ENCODE results near the gene VSIR.

The VSIR gene

DNA sequence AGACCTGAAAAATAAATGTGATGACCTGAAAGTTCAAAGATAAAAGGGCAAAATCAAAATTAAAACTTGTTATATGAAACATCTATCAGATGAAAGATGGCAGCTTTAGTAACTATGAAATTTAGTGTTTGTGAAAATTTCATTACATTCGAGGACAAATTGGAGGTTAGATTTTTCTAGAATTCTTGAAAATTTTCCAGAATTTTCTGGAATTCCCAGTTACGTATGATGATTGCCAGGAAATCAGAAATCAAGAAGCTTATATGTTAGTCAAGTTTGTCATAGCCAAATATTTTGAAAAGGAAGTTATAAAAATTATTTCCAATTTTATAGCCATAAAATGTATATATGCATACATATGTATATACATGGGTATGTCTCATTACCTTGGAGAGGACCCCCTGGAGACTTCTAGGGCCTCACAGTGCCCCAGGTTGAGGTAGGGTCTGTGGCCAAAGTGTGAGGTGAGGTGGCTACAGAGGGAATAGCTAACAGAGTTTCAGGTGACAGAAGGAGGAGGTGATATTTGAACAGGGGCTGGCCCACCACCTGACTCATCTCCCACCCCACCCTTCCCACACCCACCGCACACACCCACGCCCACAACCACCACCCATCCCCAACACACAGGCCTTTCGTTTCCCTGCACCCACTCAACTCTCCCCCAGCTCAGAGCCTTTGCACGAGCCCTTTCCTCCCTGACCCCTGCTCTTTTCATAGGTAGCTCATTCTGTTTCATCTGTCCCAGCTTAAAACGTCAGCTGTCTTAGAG lies 75.2 kb downstream of the VSIR start:
- no peak overlapping the region for H3K27ac ChIP-seq (ENCODE audit: low read length)
- H3K9ac ChIP-seq (ENCODE audit: low read depth, low read length) = no peak overlapping the region
- ATAC-seq (ENCODE audit: insufficient read depth, low read depth) (no peak), DNase-seq (no peak)
- H3K27me3 ChIP-seq (ENCODE audit: insufficient read depth, low read length, poor library complexity) = no peaks in the 10 kb centered on the region
- H3K4me3 ChIP-seq (ENCODE audit: low read depth in 1 of 2, low read length in 2 of 2) = no peak overlapping the region
- H3K79me2 ChIP-seq (ENCODE audit: insufficient read depth, low read length) = no peaks in the 10 kb centered on the region
- no peak overlapping the region for H2AFZ ChIP-seq (ENCODE audit: low read depth, low read length)
- no peaks in the 10 kb centered on the region for H3K36me3 ChIP-seq (ENCODE audit: insufficient read depth, low read length)
- H3K4me2 ChIP-seq (ENCODE audit: insufficient read depth, low read length) = no peak overlapping the region
- no peaks in the 10 kb centered on the region for H3K9me3 ChIP-seq (ENCODE audit: insufficient read depth, low read length, severe bottlenecking)
- H3K4me1 ChIP-seq (ENCODE audit: insufficient read depth, low read length) = peaks cover 4% of the 10 kb centered on the region; the same call in 1 of the 2 replicates
- no peak for TF ChIP-seq EZH2 (IDR thresholded peaks at IDR 0.05; ENCODE audit: borderline replicate concordance, low read depth, low read length, severe bottlenecking)
- TF ChIP-seq, protein P1, sequence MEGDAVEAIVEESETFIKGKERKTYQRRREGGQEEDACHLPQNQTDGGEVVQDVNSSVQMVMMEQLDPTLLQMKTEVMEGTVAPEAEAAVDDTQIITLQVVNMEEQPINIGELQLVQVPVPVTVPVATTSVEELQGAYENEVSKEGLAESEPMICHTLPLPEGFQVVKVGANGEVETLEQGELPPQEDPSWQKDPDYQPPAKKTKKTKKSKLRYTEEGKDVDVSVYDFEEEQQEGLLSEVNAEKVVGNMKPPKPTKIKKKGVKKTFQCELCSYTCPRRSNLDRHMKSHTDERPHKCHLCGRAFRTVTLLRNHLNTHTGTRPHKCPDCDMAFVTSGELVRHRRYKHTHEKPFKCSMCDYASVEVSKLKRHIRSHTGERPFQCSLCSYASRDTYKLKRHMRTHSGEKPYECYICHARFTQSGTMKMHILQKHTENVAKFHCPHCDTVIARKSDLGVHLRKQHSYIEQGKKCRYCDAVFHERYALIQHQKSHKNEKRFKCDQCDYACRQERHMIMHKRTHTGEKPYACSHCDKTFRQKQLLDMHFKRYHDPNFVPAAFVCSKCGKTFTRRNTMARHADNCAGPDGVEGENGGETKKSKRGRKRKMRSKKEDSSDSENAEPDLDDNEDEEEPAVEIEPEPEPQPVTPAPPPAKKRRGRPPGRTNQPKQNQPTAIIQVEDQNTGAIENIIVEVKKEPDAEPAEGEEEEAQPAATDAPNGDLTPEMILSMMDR (IDR thresholded peaks at IDR 0.05; ENCODE audit: borderline replicate concordance, extremely low read depth, low read length, poor library complexity, severe bottlenecking) = no peak
- H4K20me1 ChIP-seq (ENCODE audit: insufficient read depth, low read length) = no peaks in the 10 kb centered on the region; the same call in 1 of the 2 replicates

Measured in DND-41 (cell line).